Prostate gland (tissue), 2 donors: ENCODE measurements around the gene DUSP2.

ENCODE experiments used
- POLR2A ChIP-seq: fragments of 450-650 bp; IDR thresholded peaks from one replicate; pipeline ENCODE4 v1.6.1; 2016; ENCODE audit warnings: antibody characterized with exemption, mild to moderate bottlenecking
- TF ChIP-seq, protein P1 (sequence below), 4 experiments: fragments of 200-600 bp in 2 of 4; fragments of 450-650 bp in 2 of 4; sonication (generic) in 2 of 4; IDR thresholded peaks; 1 replicate in 3 of 4; 2 replicates in 1 of 4; pipeline ENCODE4 v1.5.1; 2016 to 2019; ENCODE audit warnings: antibody characterized with exemption in 4 of 4, mild to moderate bottlenecking in 2 of 4, moderate library complexity in 2 of 4

DNA sequence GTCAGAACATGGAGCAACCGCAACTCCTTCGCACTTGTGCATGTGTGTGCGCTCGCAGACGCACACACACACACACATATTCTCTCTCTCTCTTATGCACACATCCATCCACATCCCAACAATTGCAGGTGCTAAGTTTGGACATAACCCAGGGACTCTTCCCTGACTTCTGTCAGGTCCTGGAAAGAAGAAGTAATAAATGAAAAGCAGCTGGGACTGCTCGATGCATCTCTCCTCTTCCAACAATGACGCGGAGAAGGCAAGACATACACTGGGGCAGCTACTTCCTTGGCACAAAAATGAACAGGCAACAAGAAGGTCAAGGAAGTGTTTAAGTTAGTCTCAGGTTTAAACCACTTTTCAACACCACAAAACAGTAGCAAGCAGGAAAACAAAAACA, 39.7 kb upstream of the DUSP2 start:
- TF ChIP-seq, protein P1, sequence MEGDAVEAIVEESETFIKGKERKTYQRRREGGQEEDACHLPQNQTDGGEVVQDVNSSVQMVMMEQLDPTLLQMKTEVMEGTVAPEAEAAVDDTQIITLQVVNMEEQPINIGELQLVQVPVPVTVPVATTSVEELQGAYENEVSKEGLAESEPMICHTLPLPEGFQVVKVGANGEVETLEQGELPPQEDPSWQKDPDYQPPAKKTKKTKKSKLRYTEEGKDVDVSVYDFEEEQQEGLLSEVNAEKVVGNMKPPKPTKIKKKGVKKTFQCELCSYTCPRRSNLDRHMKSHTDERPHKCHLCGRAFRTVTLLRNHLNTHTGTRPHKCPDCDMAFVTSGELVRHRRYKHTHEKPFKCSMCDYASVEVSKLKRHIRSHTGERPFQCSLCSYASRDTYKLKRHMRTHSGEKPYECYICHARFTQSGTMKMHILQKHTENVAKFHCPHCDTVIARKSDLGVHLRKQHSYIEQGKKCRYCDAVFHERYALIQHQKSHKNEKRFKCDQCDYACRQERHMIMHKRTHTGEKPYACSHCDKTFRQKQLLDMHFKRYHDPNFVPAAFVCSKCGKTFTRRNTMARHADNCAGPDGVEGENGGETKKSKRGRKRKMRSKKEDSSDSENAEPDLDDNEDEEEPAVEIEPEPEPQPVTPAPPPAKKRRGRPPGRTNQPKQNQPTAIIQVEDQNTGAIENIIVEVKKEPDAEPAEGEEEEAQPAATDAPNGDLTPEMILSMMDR (IDR thresholded peaks at IDR 0.05): no peak
- no peak for TF ChIP-seq POLR2A
